ENCODE results near the gene RAB40AL.

DNA sequence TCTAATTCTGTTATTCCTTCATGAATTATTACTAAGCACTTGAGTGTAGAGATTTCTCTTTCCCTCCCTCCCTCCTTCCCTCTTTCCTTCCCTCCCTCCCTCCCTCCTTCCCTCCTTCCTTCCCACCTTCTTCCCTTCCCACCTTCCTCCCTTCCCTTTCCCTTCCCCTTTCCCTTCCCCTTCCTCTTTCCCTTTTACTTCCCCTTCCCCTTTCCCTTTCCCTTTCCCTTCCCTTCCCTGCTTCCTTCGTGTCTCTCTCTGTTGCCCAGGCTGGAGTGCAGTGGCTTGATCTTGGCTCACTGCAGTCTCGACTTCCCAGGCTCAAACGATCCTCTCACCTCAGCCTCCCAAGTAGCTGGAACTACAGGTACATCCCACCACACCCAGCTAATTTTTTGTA, 49.4 kb upstream of the RAB40AL start:
- TF ChIP-seq CTCF (IDR thresholded peaks at IDR 0.05) (no peak), POLR2AphosphoS5 (IDR thresholded peaks at IDR 0.05; ENCODE audit: low read depth, low read length) (no peak)

All from Panc1 (cell line).